ENCODE results near the gene ITPRIP. TPM values are rescaled to one million over a fixed set of nuclear protein-coding genes. Genes with fewer than 3 reads are reported as not detected.

Gene ITPRIP
- total and polyA plus RNA-seq, 9 donors, result 10.1 to 38.1 (median 24.7) TPM

GRCh38 chr10:104264783-104265182 lies 73.5 kb downstream of the ITPRIP start:
- no peak for DNase-seq
- Histone ChIP-seq H3K4me3 (no peak overlapping the region), H3K27me3 (no peaks in the 10 kb centered on the region), H3K27ac (no peak overlapping the region), H3K4me1 (ENCODE audit: insufficient read depth) (no peaks in the 10 kb centered on the region), H3K9me3 (no peaks in the 10 kb centered on the region), H3K36me3 (no peaks in the 10 kb centered on the region)
- intact Hi-C loops (cut with DNase I), result no loop called here
- TF ChIP-seq EP300 (IDR thresholded peaks at IDR 0.05) (no peak), POLR2A (IDR thresholded peaks at IDR 0.05) (no peak), CTCF (IDR thresholded peaks at IDR 0.05) (no peak)
- 88 to 89% (median 89%) methylated on average over 5 of the region's 5 CpGs for WGBS, 3 donors

DNA sequence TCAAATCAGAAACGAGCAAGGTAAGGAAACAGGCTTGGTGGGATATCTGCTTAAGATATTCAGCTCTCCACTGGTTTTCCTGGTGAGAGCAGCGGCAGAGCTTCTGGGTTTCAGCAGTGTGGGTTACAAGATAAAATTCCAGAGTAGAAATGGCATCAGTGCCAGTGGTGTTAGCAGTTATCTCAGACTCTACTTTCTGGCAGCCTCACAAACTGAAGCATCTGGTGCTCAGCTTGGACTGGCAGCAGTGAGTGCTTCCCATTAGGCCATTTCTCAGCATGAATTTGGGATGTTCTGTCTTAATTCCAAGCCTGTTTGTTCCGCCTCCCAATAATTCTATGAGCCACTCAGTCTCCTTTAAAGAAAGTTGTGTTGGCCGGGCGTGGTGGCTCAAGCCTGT lies 76.2 kb downstream of the ITPRIP start:
- H3K36me3 ChIP-seq, result no peaks in the 10 kb centered on the region

GRCh38 chr10:104260775-104261115 lies 77.5 kb downstream of the ITPRIP start:
- 7 to 21% (median 18%) methylated on average over 3 of the region's 3 CpGs for WGBS, 3 donors
- Histone ChIP-seq H3K9me3 (no peaks in the 10 kb centered on the region), H3K27me3 (no peaks in the 10 kb centered on the region), H3K27ac (no peak overlapping the region), H3K36me3 (no peaks in the 10 kb centered on the region), H3K4me3 (no peak overlapping the region), H3K4me1 (ENCODE audit: insufficient read depth) (peaks cover 2% of the 10 kb centered on the region)
- intact Hi-C loops (cut with DNase I), result no loop called here
- no peak for TF ChIP-seq POLR2A (IDR thresholded peaks at IDR 0.05)
- no peak for TF ChIP-seq CTCF (IDR thresholded peaks at IDR 0.05)
- no peak for TF ChIP-seq EP300 (IDR thresholded peaks at IDR 0.05)
- DNase-seq, result no peak

More for the DNA sequence above, 76.2 kb downstream of the ITPRIP start:
- Histone ChIP-seq H3K27me3 (no peaks in the 10 kb centered on the region), H3K4me3 (no peak overlapping the region), H3K9me3 (no peaks in the 10 kb centered on the region), H3K4me1 (ENCODE audit: insufficient read depth) (no peaks in the 10 kb centered on the region), H3K27ac (no peak overlapping the region)
- no peak for DNase-seq
- no peak for TF ChIP-seq CTCF (IDR thresholded peaks at IDR 0.05)
- WGBS, 3 donors, result 82 to 89% (median 83%) methylated on average over 5 of the region's 5 CpGs
- intact Hi-C loops (cut with DNase I), result no loop called here

- no peaks in the 10 kb centered on the region for H3K9me3 ChIP-seq
- H3K36me3 ChIP-seq, result no peaks in the 10 kb centered on the region
- H3K27ac ChIP-seq, result no peak overlapping the region
- no peak for TF ChIP-seq CTCF (IDR thresholded peaks at IDR 0.05)
- no peak for TF ChIP-seq POLR2A (IDR thresholded peaks at IDR 0.05)
- peaks cover 2% of the 10 kb centered on the region for H3K4me1 ChIP-seq (ENCODE audit: insufficient read depth)
- H3K4me3 ChIP-seq, result no peak overlapping the region
- intact Hi-C loops (cut with DNase I), result no loop called here
- DNase-seq, result no peak
- WGBS, 3 donors, result 59 to 68% (median 60%) methylated on average over 6 of the region's 6 CpGs
- H3K27me3 ChIP-seq, result no peaks in the 10 kb centered on the region
Observed at GRCh38 chr10:104259999-104260774, 78.1 kb downstream of the ITPRIP start.

Small RNA genes lying within 50 kb of the gene (microRNA-seq; reads per million reads assigned to microRNA genes)
- gene MIR4482, result 0 reads per million in 3 donors

Small RNA genes lying within 50 kb of the gene (small RNA-seq; reads per million reads assigned to genes)
- 0.20 reads per million for gene MIR4482

Other genes with a start within 250 kb of the ITPRIP start
- gene SFR1, start 216.3 kb downstream of the ITPRIP start, total RNA-seq, result 10 to 100 TPM in 2 of 7 donors, 1 to 10 TPM in 5; 6.0 to 12.0 (median 7.9) TPM
- 10 to 100 TPM in 1 of 2 donors, 1 to 10 TPM in 1; 5.6 to 10.9 TPM for gene SFR1, start 216.3 kb downstream of the ITPRIP start, polyA plus RNA-seq
- gene CFAP43, start 106.1 kb downstream of the ITPRIP start, total RNA-seq, result 10 to 100 TPM in 1 of 7 donors, 1 to 10 TPM in 6; 1.5 to 58.6 (median 3.2) TPM
- gene CFAP43, start 106.1 kb downstream of the ITPRIP start, polyA plus RNA-seq, result 1 to 10 TPM; 1.1 to 1.6 TPM
- gene GSTO1, start 83.6 kb downstream of the ITPRIP start, total RNA-seq, result 100 to 1,000 TPM in 1 of 7 donors, 10 to 100 TPM in 6; 58.7 to 110 (median 86.9) TPM
- gene GSTO1, start 83.6 kb downstream of the ITPRIP start, polyA plus RNA-seq, result 100 to 1,000 TPM in 1 of 2 donors, 10 to 100 TPM in 1; 91.0 to 125 TPM
- 10 to 100 TPM in 5 of 7 donors, 1 to 10 TPM in 2; 3.7 to 19.0 (median 12.6) TPM for gene GSTO2, start 69.3 kb downstream of the ITPRIP start, total RNA-seq
- gene GSTO2, start 69.3 kb downstream of the ITPRIP start, polyA plus RNA-seq, result 10 to 100 TPM in 1 of 2 donors, 1 to 10 TPM in 1; 6.5 to 10.5 TPM
- 1 to 10 TPM in 2 of 7 donors, under 1 TPM in 5; 0.17 to 7.9 (median 0.60) TPM for gene CFAP58, start 15.4 kb upstream of the ITPRIP start, total RNA-seq
- gene CFAP58, start 15.4 kb upstream of the ITPRIP start, polyA plus RNA-seq, result 1 to 10 TPM in 1 of 2 donors, under 1 TPM in 1; 0.25 to 1.0 TPM